Liver (tissue), 9 donors: ENCODE data around the gene CNTF. TPM values are rescaled to one million over a fixed set of nuclear protein-coding genes. Genes with fewer than 3 reads are reported as not detected.
A peak's percentile ranks its signal among the peaks of the same experiment; 100 is the strongest.

Source experiments
- DNase-seq: peaks from one replicate; pipeline ENCODE4 v3.0.0-alpha.2; 2017; ENCODE audit warnings: low spot score
- H3K27ac ChIP-seq, 2 donors: one replicate each; pipeline ENCODE4 v1.7.0; 2013; ENCODE audit warnings: inconsistent platforms in 2 of 2, low read length in 2 of 2, control low read depth in 1 of 2, low read depth in 1 of 2, mild to moderate bottlenecking in 1 of 2
- H3K27me3 ChIP-seq, 4 donors: one replicate each; pipeline versions ENCODE4 v1.6.1 to v1.7.0; 2013; ENCODE audit warnings: low read length in 3 of 4, inconsistent platforms in 1 of 4, mild to moderate bottlenecking in 1 of 4, moderate library complexity in 1 of 4; ENCODE audit not compliant: control insufficient read depth in 4 of 4, insufficient read depth in 4 of 4
- H3K36me3 ChIP-seq, 4 donors: one replicate each; pipeline versions ENCODE4 v1.6.1 to v1.7.0; 2013; ENCODE audit warnings: low read length in 3 of 4, mild to moderate bottlenecking in 3 of 4, low read depth in 1 of 4, moderate library complexity in 1 of 4; ENCODE audit not compliant: control insufficient read depth in 4 of 4, insufficient read depth in 3 of 4
- H3K4me1 ChIP-seq, 4 donors: one replicate each; pipeline versions ENCODE4 v1.6.1 to v1.7.0; 2013; ENCODE audit warnings: low read length in 3 of 4, mild to moderate bottlenecking in 3 of 4, moderate library complexity in 1 of 4; ENCODE audit not compliant: control insufficient read depth in 4 of 4, insufficient read depth in 4 of 4
- H3K4me3 ChIP-seq, 3 donors: one replicate each; pipeline versions ENCODE4 v1.6.1 to v1.7.0; 2013; ENCODE audit warnings: low read length in 3 of 3, control low read depth in 1 of 3, low read depth in 1 of 3, mild to moderate bottlenecking in 1 of 3
- H3K9ac ChIP-seq, 2 donors: one replicate each; pipeline ENCODE4 v1.7.0; 2013; ENCODE audit warnings: low read length in 2 of 2, mild to moderate bottlenecking in 2 of 2, moderate library complexity in 2 of 2, control low read depth in 1 of 2, low read depth in 1 of 2
- H3K9me3 ChIP-seq, 4 donors: one replicate each; pipeline versions ENCODE4 v1.6.1 to v1.7.0; 2013; ENCODE audit warnings: low read length in 3 of 4; ENCODE audit not compliant: control insufficient read depth in 4 of 4
- ATF3 ChIP-seq: IDR thresholded peaks from 2 replicates; pipeline ENCODE4 v1.6.1; 2016; ENCODE audit warnings: antibody characterized with exemption
- CTCF ChIP-seq: fragments of 150-350 bp; IDR thresholded peaks from 2 replicates; pipeline ENCODE4 v1.5.1; 2017; ENCODE audit warnings: improper control_type of control experiment, low read depth, low read length; ENCODE audit not compliant: missing input control
- FOXA2 ChIP-seq: IDR thresholded peaks from 2 replicates; pipeline ENCODE4 v1.6.1; 2016; ENCODE audit warnings: antibody characterized with exemption
- HNF4A ChIP-seq, 2 donors: conservative IDR thresholded peaks; 2 replicates each; pipeline ENCODE4 v1.6.1; 2016; ENCODE audit warnings: antibody characterized with exemption in 2 of 2, mild to moderate bottlenecking in 2 of 2
- HNF4G ChIP-seq: IDR thresholded peaks from 2 replicates; pipeline ENCODE4 v1.6.1; 2016; ENCODE audit warnings: antibody characterized with exemption
- JUND ChIP-seq, 2 donors: IDR thresholded peaks; 2 replicates each; pipeline ENCODE4 v1.6.1; 2016; ENCODE audit warnings: antibody characterized with exemption in 2 of 2
- MAX ChIP-seq: IDR thresholded peaks from 2 replicates; pipeline ENCODE4 v1.6.1; 2016; ENCODE audit warnings: antibody characterized with exemption
- NR2F2 ChIP-seq: IDR thresholded peaks from 2 replicates; pipeline ENCODE4 v1.6.1; 2016; ENCODE audit warnings: antibody characterized with exemption
- RAD21 ChIP-seq, 2 donors: IDR thresholded peaks; 2 replicates each; pipeline ENCODE4 v1.6.1; 2016; ENCODE audit warnings: antibody characterized with exemption in 2 of 2, mild to moderate bottlenecking in 2 of 2
- REST ChIP-seq: IDR thresholded peaks from 2 replicates; pipeline ENCODE4 v1.6.1; 2016; ENCODE audit warnings: antibody characterized with exemption, mild to moderate bottlenecking
- RXRA ChIP-seq, 2 donors: IDR thresholded peaks; 2 replicates each; pipeline ENCODE4 v1.6.1; 2017 to 2018; ENCODE audit warnings: antibody characterized with exemption in 2 of 2, mild to moderate bottlenecking in 1 of 2
- SP1 ChIP-seq: IDR thresholded peaks from 2 replicates; pipeline ENCODE4 v1.6.1; 2018; ENCODE audit warnings: antibody characterized with exemption, mild to moderate bottlenecking
- TAF1 ChIP-seq: conservative IDR thresholded peaks from 2 replicates; pipeline ENCODE4 v1.6.1; 2016; ENCODE audit warnings: antibody characterized with exemption, mild to moderate bottlenecking
- YY1 ChIP-seq: IDR thresholded peaks from 2 replicates; pipeline ENCODE4 v1.6.1; 2016; ENCODE audit warnings: antibody characterized with exemption, mild to moderate bottlenecking
- ZBTB33 ChIP-seq: IDR thresholded peaks from 2 replicates; pipeline ENCODE4 v1.6.1; 2016; ENCODE audit warnings: antibody characterized with exemption
- WGBS: extraction: QIAGEN DNeasy Blood & Tissue Kit; methylation state at CpG from one replicate; pipeline ENCODE4 v1.1.7; 2013; 5-methylcytosine and 5-hydroxymethylcytosine counted together
- polyA plus RNA-seq, 2 donors: library from polyadenylated mRNA; stranded (reverse) in 1 of 2; unstranded in 1 of 2; fragments of 200-250 nt in 1 of 2; fragments of >200 nt in 1 of 2; fragmentation: Nextera tagmentation in 1 of 2; extraction: Ambion mirVana in 1 of 2; gene quantifications; one replicate each; pipeline versions ENCODE4 v1.2.1 to v1.2.3, GENCODE V29; 2013 to 2015
- total RNA-seq, 2 donors: library from RNA; depleted of rRNA; stranded (reverse); fragments of >200 nt; gene quantifications; one replicate each; pipeline ENCODE4 v1.2.3, GENCODE V29; 2014
- donor health status: healthy.
- donor health status: healthy.
- donor health status: healthy.
- donor health status: healthy.
- donor health status: healthy.

CNTF gene
- total and polyA plus RNA-seq, 4 donors, result 0.18 to 3.8 (median 0.66) TPM

- TF ChIP-seq SP1, result peak; percentile 48
- no peak for TF ChIP-seq NR2F2
- TF ChIP-seq HNF4G, result peak; percentile 19
- peak; percentile 91 for TF ChIP-seq CTCF
- TF ChIP-seq RAD21 (IDR thresholded peaks at IDR 0.05), result peak; percentile 94 to 95
- peak; percentile 34 to 53 for TF ChIP-seq HNF4A (conservative IDR thresholded peaks at IDR 0.05)
- no peak for TF ChIP-seq ZBTB33
Observed at GRCh38 chr11:58654079-58654907, 31.8 kb downstream of the CNTF start.

GRCh38 chr11:58654908-58655296, 32.4 kb downstream of the CNTF start:
- WGBS, result 98% methylated on average over 1 of the region's 1 CpG
- Histone ChIP-seq H3K27ac (no peak overlapping the region), H3K9me3 (no peaks in the 10 kb centered on the region), H3K36me3 (no peaks in the 10 kb centered on the region), H3K9ac (no peak overlapping the region), H3K27me3 (no peaks in the 10 kb centered on the region), H3K4me1 (peaks cover 2 to 6% (median 4%) of the 10 kb centered on the region in 4 donors), H3K4me3 (no peak overlapping the region)
- DNase-seq, result no peak
- no peak for TF ChIP-seq ATF3
- TF ChIP-seq SP1, result no peak
- no peak for TF ChIP-seq TAF1
- TF ChIP-seq RXRA (IDR thresholded peaks at IDR 0.05), result no peak
- TF ChIP-seq YY1, result no peak
- TF ChIP-seq FOXA2, result no peak
- no peak for TF ChIP-seq RAD21 (IDR thresholded peaks at IDR 0.05)
- no peak for TF ChIP-seq ZBTB33
- TF ChIP-seq REST, result no peak
- TF ChIP-seq CTCF, result no peak
- no peak for TF ChIP-seq MAX
- TF ChIP-seq JUND (IDR thresholded peaks at IDR 0.05), result no peak
- no peak for TF ChIP-seq HNF4G

More at GRCh38 chr11:58654079-58654907, 31.8 kb downstream of the CNTF start:
- Histone ChIP-seq H3K9me3 (no peaks in the 10 kb centered on the region), H3K27me3 (no peaks in the 10 kb centered on the region), H3K36me3 (no peaks in the 10 kb centered on the region), H3K27ac (no peak overlapping the region), H3K4me1 (peaks cover 2 to 6% (median 4%) of the 10 kb centered on the region in 4 donors), H3K9ac (no peak overlapping the region), H3K4me3 (peak overlapping the region in 1 of 3 donors; percentile 1)
- 21% methylated on average over 12 of the region's 12 CpGs for WGBS
- peak; percentile 75 for DNase-seq
